Osteoblast (primary cell): ENCODE measurements around the gene TOMM40. TPM values are rescaled to one million over a fixed set of nuclear protein-coding genes. Genes with fewer than 3 reads are reported as not detected.
A peak's percentile ranks its signal among the peaks of the same experiment; 100 is the strongest.
"Not testable (repeated sequence)": the region's sequence is repeated elsewhere in the genome, so short reads cannot be mapped to it uniquely, and the experiment has no call there.

Source experiments
- DNase-seq: peaks from one replicate; pipeline ENCODE4 v3.0.0; 2011; ENCODE audit warnings: low spot score, mixed read lengths; ENCODE audit not compliant: insufficient read length; ENCODE audit errors: missing footprints
- H2AFZ ChIP-seq: 2 replicates; pipeline ENCODE4 v1.6.0; 2011; ENCODE audit warnings: mild to moderate bottlenecking, low read length
- H3K27ac ChIP-seq: 2 replicates; pipeline ENCODE4 v1.5.1; 2011; ENCODE audit warnings: mild to moderate bottlenecking, low read depth, low read length, moderate library complexity
- H3K27me3 ChIP-seq: 2 replicates; pipeline ENCODE4 v1.6.0; 2012; ENCODE audit warnings: mild to moderate bottlenecking, control low read depth, inconsistent platforms, low read length, moderate library complexity; ENCODE audit not compliant: insufficient read depth
- H3K36me3 ChIP-seq: 2 replicates; pipeline ENCODE4 v1.5.1; 2011; ENCODE audit warnings: mild to moderate bottlenecking, low read length, control low read depth, moderate library complexity; ENCODE audit not compliant: insufficient read depth
- H3K4me1 ChIP-seq: 2 replicates; pipeline ENCODE4 v1.5.1; 2011; ENCODE audit warnings: mild to moderate bottlenecking, low read length, control low read depth, moderate library complexity; ENCODE audit not compliant: insufficient read depth
- H3K4me2 ChIP-seq: 2 replicates; pipeline ENCODE4 v1.6.0; 2011; ENCODE audit warnings: mild to moderate bottlenecking, low read length; ENCODE audit not compliant: insufficient read depth
- H3K4me3 ChIP-seq: fragments of 200-600 bp; sonication (generic); 3 replicates; pipeline ENCODE4 v1.5.1; 2012; ENCODE audit warnings: mild to moderate bottlenecking, low read length, inconsistent platforms; ENCODE audit not compliant: insufficient read depth
- H3K79me2 ChIP-seq: 2 replicates; pipeline ENCODE4 v1.6.0; 2012; ENCODE audit warnings: mild to moderate bottlenecking, low read length, control low read depth, inconsistent platforms; ENCODE audit not compliant: insufficient read depth
- H3K9me3 ChIP-seq: 2 replicates; pipeline ENCODE4 v1.5.1; 2011; ENCODE audit warnings: low read depth, low read length, control low read depth
- H4K20me1 ChIP-seq: 2 replicates; pipeline ENCODE4 v1.6.0; 2012; ENCODE audit warnings: mild to moderate bottlenecking, low read length, control low read depth; ENCODE audit not compliant: insufficient read depth
- CTCF ChIP-seq: IDR thresholded peaks from 2 replicates; pipeline ENCODE4 v1.5.1; 2011; ENCODE audit warnings: mild to moderate bottlenecking, low read depth, low read length, moderate library complexity; ENCODE audit errors: extremely low read depth
- total RNA-seq: library from RNA; depleted of rRNA; stranded (reverse); fragments of >200 nt; gene quantifications from 2 replicates; pipeline ENCODE4 v1.2.3, GENCODE V29; 2012

Gene TOMM40
- total RNA-seq, 1 donor, result 31.8 TPM

GRCh38 chr19:44883922-44884321 is 7.1 kb upstream of the TOMM40 start:
- Histone ChIP-seq H3K4me2 (no peak overlapping the region), H3K4me3 (no peak overlapping the region), H3K4me1 (no peaks in the 10 kb centered on the region), H3K27ac (no peak overlapping the region), H3K27me3 (no peaks in the 10 kb centered on the region), H4K20me1 (no peaks in the 10 kb centered on the region), H3K36me3 (peaks cover 30% of the 10 kb centered on the region), H2AFZ (no peak overlapping the region), H3K79me2 (no peaks in the 10 kb centered on the region), H3K9me3 (no peaks in the 10 kb centered on the region)
- no peak for TF ChIP-seq CTCF
- DNase-seq, result no peak

GRCh38 chr19:44884566-44884965 is 6.5 kb upstream of the TOMM40 start:
- TF ChIP-seq CTCF, result no peak
- Histone ChIP-seq H3K4me1 (peaks cover under 1% of the 10 kb centered on the region), H3K79me2 (no peaks in the 10 kb centered on the region), H3K4me3 (no peak overlapping the region), H3K9me3 (no peaks in the 10 kb centered on the region), H3K36me3 (peaks cover 30% of the 10 kb centered on the region), H4K20me1 (no peaks in the 10 kb centered on the region), H3K27ac (no peak overlapping the region), H3K4me2 (no peak overlapping the region), H3K27me3 (no peaks in the 10 kb centered on the region), H2AFZ (no peak overlapping the region)
- peak; percentile 58 for DNase-seq

GRCh38 chr19:44886141-44886540 is 4.9 kb upstream of the TOMM40 start:
- no peak overlapping the region for H3K4me3 ChIP-seq
- H3K79me2 ChIP-seq, result peaks cover 2% of the 10 kb centered on the region
- H3K4me2 ChIP-seq, result no peak overlapping the region
- peak; percentile 22 for DNase-seq
- peaks cover 27% of the 10 kb centered on the region for H3K36me3 ChIP-seq
- H2AFZ ChIP-seq, result no peak overlapping the region
- no peaks in the 10 kb centered on the region for H3K9me3 ChIP-seq
- H3K27ac ChIP-seq, result no peak overlapping the region
- TF ChIP-seq CTCF, result no peak
- no peaks in the 10 kb centered on the region for H3K27me3 ChIP-seq
- H3K4me1 ChIP-seq, result peaks cover 7% of the 10 kb centered on the region
- H4K20me1 ChIP-seq, result no peaks in the 10 kb centered on the region

- no peak overlapping the region for H3K4me3 ChIP-seq
- no peak overlapping the region for H3K4me2 ChIP-seq
- peaks cover 6% of the 10 kb centered on the region for H4K20me1 ChIP-seq
- peaks cover 29% of the 10 kb centered on the region for H3K36me3 ChIP-seq
- H3K4me1 ChIP-seq, result peaks cover 18% of the 10 kb centered on the region
- TF ChIP-seq CTCF, result no peak
- DNase-seq, result peak; percentile 37
- no peaks in the 10 kb centered on the region for H3K27me3 ChIP-seq
- no peak overlapping the region for H3K27ac ChIP-seq
- no peaks in the 10 kb centered on the region for H3K9me3 ChIP-seq
- H2AFZ ChIP-seq, result no peak overlapping the region
- peaks cover 17% of the 10 kb centered on the region for H3K79me2 ChIP-seq
Measured at GRCh38 chr19:44887648-44888047, 3.4 kb upstream of the TOMM40 start.

GRCh38 chr19:44888335-44888734 is 2.7 kb upstream of the TOMM40 start:
- H2AFZ ChIP-seq, H3K9me3 ChIP-seq, H3K4me2 ChIP-seq, H3K27me3 ChIP-seq, H4K20me1 ChIP-seq, H3K4me3 ChIP-seq, H3K27ac ChIP-seq, DNase-seq: not testable (repeated sequence)
- H3K4me1 ChIP-seq, result peaks cover 22% of the 10 kb centered on the region
- H3K36me3 ChIP-seq, result peaks cover 35% of the 10 kb centered on the region
- peaks cover 24% of the 10 kb centered on the region for H3K79me2 ChIP-seq
